ENCODE data around the gene ZNF217.
A peak's percentile ranks its signal among the peaks of the same experiment; 100 is the strongest.
"Not testable (repeated sequence)": the region's sequence is repeated elsewhere in the genome, so short reads cannot be mapped to it uniquely, and the experiment has no call there.

The ZNF217 gene

GRCh38 chr20:53550280-53551187 lies 43.1 kb downstream of the ZNF217 start:
- no peak overlapping the region for H3K9ac ChIP-seq (ENCODE audit: insufficient read length, low read depth)
- DNase-seq (ENCODE audit: low read depth, low spot score), result no peak
- H3K4me1 ChIP-seq (ENCODE audit: insufficient read depth, insufficient read length), result no peaks in the 10 kb centered on the region
- H3K4me3 ChIP-seq (ENCODE audit: insufficient read length, low read depth), result no peak overlapping the region
- TF ChIP-seq ZNF274 (IDR thresholded peaks at IDR 0.05; ENCODE audit: low read depth, low read length) (no peak), YY1 (IDR thresholded peaks at IDR 0.05; ENCODE audit: insufficient read depth, insufficient read length) (no peak), SUZ12 (IDR thresholded peaks at IDR 0.05; ENCODE audit: extremely low read depth, insufficient read depth, insufficient read length) (no peak)
- no peaks in the 10 kb centered on the region for H3K36me3 ChIP-seq (ENCODE audit: insufficient read depth, insufficient read length, low read length)
- no peaks in the 10 kb centered on the region for H3K9me3 ChIP-seq (ENCODE audit: insufficient read depth, low read length)
- H3K27me3 ChIP-seq (ENCODE audit: insufficient read depth, insufficient read length), result no peaks in the 10 kb centered on the region

GRCh38 chr20:53547664-53548239 lies 45.9 kb downstream of the ZNF217 start:
- Histone ChIP-seq H3K9me3 (ENCODE audit: insufficient read depth, low read length) (no peaks in the 10 kb centered on the region), H3K27me3 (ENCODE audit: insufficient read depth, insufficient read length) (no peaks in the 10 kb centered on the region), H3K4me1 (ENCODE audit: insufficient read depth, insufficient read length) (no peaks in the 10 kb centered on the region), H3K36me3 (ENCODE audit: insufficient read depth, insufficient read length, low read length) (no peaks in the 10 kb centered on the region), H3K4me3 (ENCODE audit: insufficient read length, low read depth) (no peak overlapping the region), H3K9ac (ENCODE audit: insufficient read length, low read depth) (no peak overlapping the region)
- peak; percentile 54 for DNase-seq (ENCODE audit: low read depth, low spot score)
- TF ChIP-seq ZNF274 (IDR thresholded peaks at IDR 0.05; ENCODE audit: low read depth, low read length) (no peak), YY1 (IDR thresholded peaks at IDR 0.05; ENCODE audit: insufficient read depth, insufficient read length) (no peak), SUZ12 (IDR thresholded peaks at IDR 0.05; ENCODE audit: extremely low read depth, insufficient read depth, insufficient read length) (no peak)

DNA sequence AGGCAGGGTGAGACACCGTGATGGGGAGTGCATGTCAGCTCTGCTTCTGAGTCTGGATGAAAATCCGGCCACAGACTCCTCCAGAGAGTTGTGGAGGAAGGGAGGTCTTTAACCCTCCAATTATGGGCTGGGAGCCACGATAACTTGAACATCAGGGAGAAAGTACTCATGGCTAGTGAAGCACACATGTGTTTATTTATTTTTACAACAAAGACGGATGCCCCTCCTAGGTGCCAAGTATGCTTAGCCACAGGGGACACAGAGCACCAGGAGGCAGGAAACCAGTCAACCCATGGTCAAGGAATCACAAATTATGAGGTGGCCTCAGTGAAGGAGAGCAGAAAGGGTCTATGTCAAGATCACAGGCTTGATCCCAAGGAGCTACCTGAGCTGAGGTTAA lies 54.1 kb downstream of the ZNF217 start:
- no peak overlapping the region for H3K9ac ChIP-seq (ENCODE audit: insufficient read length, low read depth)
- TF ChIP-seq SUZ12 (IDR thresholded peaks at IDR 0.05; ENCODE audit: extremely low read depth, insufficient read depth, insufficient read length) (no peak), YY1 (IDR thresholded peaks at IDR 0.05; ENCODE audit: insufficient read depth, insufficient read length) (no peak), ZNF274 (IDR thresholded peaks at IDR 0.05; ENCODE audit: low read depth, low read length) (no peak)

GRCh38 chr20:53536382-53536781 lies 57.3 kb downstream of the ZNF217 start:
- H3K4me1 ChIP-seq (ENCODE audit: insufficient read depth, insufficient read length); H3K9me3 ChIP-seq (ENCODE audit: insufficient read depth, low read length); H3K9ac ChIP-seq (ENCODE audit: insufficient read length, low read depth); DNase-seq (ENCODE audit: low read depth, low spot score); H3K27me3 ChIP-seq (ENCODE audit: insufficient read depth, insufficient read length); H3K36me3 ChIP-seq (ENCODE audit: insufficient read depth, insufficient read length, low read length); H3K4me3 ChIP-seq (ENCODE audit: insufficient read length, low read depth): not testable (repeated sequence)

More for the DNA sequence above, 54.1 kb downstream of the ZNF217 start:
- no peaks in the 10 kb centered on the region for H3K36me3 ChIP-seq (ENCODE audit: insufficient read depth, insufficient read length, low read length)
- H3K9me3 ChIP-seq (ENCODE audit: insufficient read depth, low read length), result no peaks in the 10 kb centered on the region
- H3K4me3 ChIP-seq (ENCODE audit: insufficient read length, low read depth), result no peak overlapping the region
- no peak for DNase-seq (ENCODE audit: low read depth, low spot score)
- H3K27me3 ChIP-seq (ENCODE audit: insufficient read depth, insufficient read length), result no peaks in the 10 kb centered on the region
- H3K4me1 ChIP-seq (ENCODE audit: insufficient read depth, insufficient read length), result no peaks in the 10 kb centered on the region

GRCh38 chr20:53535878-53536277 lies 57.8 kb downstream of the ZNF217 start:
- H3K9me3 ChIP-seq (ENCODE audit: insufficient read depth, low read length), result peaks cover 8% of the 10 kb centered on the region; the same call in 1 of the 2 replicates

GRCh38 chr20:53534037-53534436 lies 59.6 kb downstream of the ZNF217 start:
- Histone ChIP-seq H3K4me1 (ENCODE audit: insufficient read depth, insufficient read length) (no peaks in the 10 kb centered on the region), H3K27me3 (ENCODE audit: insufficient read depth, insufficient read length) (no peaks in the 10 kb centered on the region), H3K9ac (ENCODE audit: insufficient read length, low read depth) (no peak overlapping the region), H3K9me3 (ENCODE audit: insufficient read depth, low read length) (peaks cover 8% of the 10 kb centered on the region; the same call in 1 of the 2 replicates), H3K4me3 (ENCODE audit: insufficient read length, low read depth) (no peak overlapping the region), H3K36me3 (ENCODE audit: insufficient read depth, insufficient read length, low read length) (no peaks in the 10 kb centered on the region)
- DNase-seq (ENCODE audit: low read depth, low spot score), result no peak
- TF ChIP-seq YY1 (IDR thresholded peaks at IDR 0.05; ENCODE audit: insufficient read depth, insufficient read length) (no peak), SUZ12 (IDR thresholded peaks at IDR 0.05; ENCODE audit: extremely low read depth, insufficient read depth, insufficient read length) (no peak), ZNF274 (IDR thresholded peaks at IDR 0.05; ENCODE audit: low read depth, low read length) (no peak)

More at GRCh38 chr20:53535878-53536277, 57.8 kb downstream of the ZNF217 start:
- Histone ChIP-seq H3K9ac (ENCODE audit: insufficient read length, low read depth) (no peak overlapping the region), H3K4me1 (ENCODE audit: insufficient read depth, insufficient read length) (no peaks in the 10 kb centered on the region), H3K4me3 (ENCODE audit: insufficient read length, low read depth) (no peak overlapping the region), H3K27me3 (ENCODE audit: insufficient read depth, insufficient read length) (no peaks in the 10 kb centered on the region), H3K36me3 (ENCODE audit: insufficient read depth, insufficient read length, low read length) (no peaks in the 10 kb centered on the region)
- TF ChIP-seq YY1 (IDR thresholded peaks at IDR 0.05; ENCODE audit: insufficient read depth, insufficient read length) (no peak), SUZ12 (IDR thresholded peaks at IDR 0.05; ENCODE audit: extremely low read depth, insufficient read depth, insufficient read length) (no peak)
- DNase-seq (ENCODE audit: low read depth, low spot score), result no peak

- Histone ChIP-seq H3K36me3 (ENCODE audit: insufficient read depth, insufficient read length, low read length) (no peaks in the 10 kb centered on the region), H3K27me3 (ENCODE audit: insufficient read depth, insufficient read length) (no peaks in the 10 kb centered on the region), H3K9me3 (ENCODE audit: insufficient read depth, low read length) (peaks cover 8% of the 10 kb centered on the region; the same call in 1 of the 2 replicates), H3K9ac (ENCODE audit: insufficient read length, low read depth) (no peak overlapping the region), H3K4me1 (ENCODE audit: insufficient read depth, insufficient read length) (no peaks in the 10 kb centered on the region), H3K4me3 (ENCODE audit: insufficient read length, low read depth) (no peak overlapping the region)
- no peak for DNase-seq (ENCODE audit: low read depth, low spot score)
- no peak for TF ChIP-seq SUZ12 (IDR thresholded peaks at IDR 0.05; ENCODE audit: extremely low read depth, insufficient read depth, insufficient read length)
- no peak for TF ChIP-seq YY1 (IDR thresholded peaks at IDR 0.05; ENCODE audit: insufficient read depth, insufficient read length)
- no peak for TF ChIP-seq ZNF274 (IDR thresholded peaks at IDR 0.05; ENCODE audit: low read depth, low read length)
Measured at GRCh38 chr20:53533500-53533899, 60.1 kb downstream of the ZNF217 start.

DNA sequence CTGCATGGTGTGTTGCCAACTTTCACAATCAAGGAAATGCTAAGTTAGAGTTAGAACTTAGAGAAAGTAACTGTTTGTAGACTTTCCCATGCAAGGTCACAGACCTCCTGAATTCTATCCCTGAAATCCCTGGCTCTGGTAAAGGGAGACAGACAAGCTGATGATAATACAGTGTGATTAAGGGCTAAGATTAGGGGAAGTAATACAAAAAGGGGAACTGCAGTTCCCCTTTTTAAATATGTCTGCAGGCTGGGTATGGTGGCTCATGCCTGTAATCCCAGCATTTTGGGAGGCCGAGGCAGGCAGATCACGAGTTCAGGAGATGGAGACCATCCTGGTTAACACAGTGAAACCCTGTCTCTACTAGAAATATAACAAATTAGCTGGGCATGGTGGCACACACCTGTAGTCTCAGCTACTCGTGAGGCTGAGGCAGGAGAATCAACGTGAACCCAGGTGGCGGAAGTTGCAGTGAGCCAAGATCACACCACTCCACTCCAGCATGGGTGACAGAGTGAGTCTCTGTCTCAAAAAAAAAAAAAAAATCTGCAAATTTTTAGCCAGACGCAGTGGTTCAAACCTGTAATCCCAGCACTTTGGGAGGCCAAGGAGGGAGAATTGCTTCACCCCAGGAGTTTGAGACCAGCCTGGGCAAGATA lies 60.9 kb downstream of the ZNF217 start:
- H3K4me1 ChIP-seq (ENCODE audit: insufficient read depth, insufficient read length); DNase-seq (ENCODE audit: low read depth, low spot score); H3K9me3 ChIP-seq (ENCODE audit: insufficient read depth, low read length); H3K9ac ChIP-seq (ENCODE audit: insufficient read length, low read depth); H3K36me3 ChIP-seq (ENCODE audit: insufficient read depth, insufficient read length, low read length); H3K27me3 ChIP-seq (ENCODE audit: insufficient read depth, insufficient read length); H3K4me3 ChIP-seq (ENCODE audit: insufficient read length, low read depth): not testable (repeated sequence)

Data from NT2/D1 (cell line).